ENCODE measurements around the gene HS3ST4.

HS3ST4 gene

GRCh38 chr16:25888868-25889267, 197.1 kb downstream of the HS3ST4 start:
- no peak for DNase-seq (ENCODE audit: low read depth in 3 of 3, low spot score in 1 of 3)

GRCh38 chr16:25893332-25893731, 201.6 kb downstream of the HS3ST4 start:
- no peak for DNase-seq (ENCODE audit: low read depth in 3 of 3, low spot score in 1 of 3)

DNA sequence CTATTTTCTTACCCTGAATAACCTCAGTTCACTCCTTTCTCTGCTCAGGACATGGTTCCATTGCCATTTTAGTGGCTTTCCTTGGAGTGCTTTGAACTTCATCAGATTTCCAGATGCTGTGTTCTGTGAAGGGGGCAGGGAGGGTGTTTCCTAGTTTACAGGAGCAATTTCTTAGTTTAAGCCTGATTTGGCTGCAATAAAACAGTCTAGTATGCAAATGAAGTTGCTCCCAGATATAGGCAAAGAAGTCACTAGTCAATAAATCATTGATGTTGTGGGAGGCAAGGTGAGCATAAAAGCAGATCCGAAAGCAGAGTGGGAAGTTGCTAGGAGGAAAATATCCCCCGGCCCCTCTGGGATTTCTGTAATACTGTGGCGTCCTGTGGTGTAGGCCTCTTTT, 202.3 kb downstream of the HS3ST4 start:
- no peak for DNase-seq (ENCODE audit: low read depth in 3 of 3, low spot score in 1 of 3)

GRCh38 chr16:25895380-25895779, 203.6 kb downstream of the HS3ST4 start:
- DNase-seq (ENCODE audit: low read depth in 3 of 3, low spot score in 1 of 3) = no peak

GRCh38 chr16:25896411-25896810, 204.7 kb downstream of the HS3ST4 start:
- no peak for DNase-seq (ENCODE audit: low read depth in 3 of 3, low spot score in 1 of 3)

- DNase-seq (ENCODE audit: low read depth in 3 of 3, low spot score in 1 of 3) = no peak
Measured at GRCh38 chr16:25897702-25898101, 205.9 kb downstream of the HS3ST4 start.

- no peak for DNase-seq (ENCODE audit: low read depth in 3 of 3, low spot score in 1 of 3)
Measured at GRCh38 chr16:25905810-25906209, 214.1 kb downstream of the HS3ST4 start.

DNA sequence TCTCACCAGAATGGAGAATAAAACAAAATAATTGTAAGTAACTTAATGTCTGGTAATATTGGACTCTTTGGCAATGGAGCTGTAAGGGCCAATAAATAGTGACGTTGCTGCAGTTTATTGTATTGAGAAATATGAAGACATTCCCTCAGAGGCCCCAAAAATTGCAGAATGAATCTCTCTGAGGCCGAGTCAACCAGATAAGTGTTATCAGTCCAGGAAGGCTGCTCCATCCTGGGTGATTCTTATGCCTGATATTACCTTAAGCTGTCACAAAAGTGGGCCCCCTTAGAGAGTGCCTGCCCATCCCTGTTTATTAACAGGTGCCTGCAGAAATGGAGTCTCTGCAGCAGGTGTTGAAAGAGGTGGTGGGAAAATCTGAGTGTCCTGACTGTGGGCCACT, 219.2 kb downstream of the HS3ST4 start:
- no peak for DNase-seq (ENCODE audit: low read depth in 3 of 3, low spot score in 1 of 3)

GRCh38 chr16:25912321-25912720, 220.6 kb downstream of the HS3ST4 start:
- no peak for DNase-seq (ENCODE audit: low read depth in 3 of 3, low spot score in 1 of 3)

GRCh38 chr16:25914357-25914962, 222.7 kb downstream of the HS3ST4 start:
- DNase-seq (ENCODE audit: low read depth in 3 of 3, low spot score in 1 of 3) = no peak

DNA sequence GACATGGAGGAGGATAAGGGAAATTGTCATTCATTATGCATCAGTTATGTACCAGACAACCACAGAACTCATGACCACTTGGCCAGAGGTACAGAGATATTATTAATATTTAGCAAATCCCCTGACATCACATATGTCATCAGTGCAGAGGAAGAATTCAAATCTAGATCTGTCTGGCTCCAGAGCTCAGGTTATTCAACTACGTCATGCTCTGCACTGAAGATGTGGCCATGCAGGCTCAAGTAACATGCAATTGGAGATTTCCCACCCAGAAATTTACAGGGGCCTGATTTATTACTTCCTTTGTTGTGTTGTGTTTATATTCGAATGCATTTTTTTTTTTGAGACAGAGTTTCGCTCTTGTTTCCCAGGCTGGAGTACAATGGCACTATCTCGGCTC, 224.3 kb downstream of the HS3ST4 start:
- DNase-seq (ENCODE audit: low read depth in 3 of 3, low spot score in 1 of 3) = no peak

DNA sequence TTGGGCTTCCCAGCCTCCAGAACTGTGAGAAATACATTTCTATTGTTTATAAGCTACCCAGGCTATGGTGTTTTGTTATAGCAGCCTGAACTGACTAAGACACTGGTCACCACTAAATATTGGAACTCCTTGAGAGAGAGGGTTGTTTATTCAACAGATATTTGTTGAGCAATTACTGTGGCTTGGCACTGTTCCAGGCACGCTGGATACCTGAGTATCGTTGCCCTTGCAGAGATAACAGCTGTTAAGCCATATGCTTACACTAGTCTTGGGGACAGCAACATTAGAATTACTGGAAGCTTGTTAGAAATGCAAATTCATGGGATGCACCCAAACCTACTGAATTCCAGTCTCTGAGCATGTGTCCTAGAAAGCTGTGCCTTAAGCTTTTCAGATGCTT, 230.7 kb downstream of the HS3ST4 start:
- DNase-seq (ENCODE audit: low read depth in 3 of 3, low spot score in 1 of 3) = no peak

DNA sequence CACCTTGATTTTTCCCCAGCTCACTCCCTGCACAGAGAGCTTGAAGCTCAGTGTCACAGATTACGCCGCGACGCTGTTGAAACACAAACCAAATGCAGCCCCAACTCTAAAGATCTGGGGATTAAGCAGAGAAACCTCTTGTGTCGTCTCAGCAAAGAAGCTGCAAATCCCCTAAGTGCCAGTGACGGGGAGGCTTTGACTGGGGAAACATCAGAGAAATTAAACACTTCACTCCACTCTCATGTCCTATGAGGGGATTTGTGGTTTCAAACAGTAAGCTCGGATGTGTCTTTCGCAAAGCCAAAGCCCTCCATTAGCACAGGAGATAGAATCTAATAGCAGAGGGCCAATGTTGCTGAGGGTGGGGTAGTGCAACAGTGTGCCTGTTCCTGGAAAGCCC, 233.7 kb downstream of the HS3ST4 start:
- DNase-seq (ENCODE audit: low read depth in 3 of 3, low spot score in 1 of 3) = no peak

DNA sequence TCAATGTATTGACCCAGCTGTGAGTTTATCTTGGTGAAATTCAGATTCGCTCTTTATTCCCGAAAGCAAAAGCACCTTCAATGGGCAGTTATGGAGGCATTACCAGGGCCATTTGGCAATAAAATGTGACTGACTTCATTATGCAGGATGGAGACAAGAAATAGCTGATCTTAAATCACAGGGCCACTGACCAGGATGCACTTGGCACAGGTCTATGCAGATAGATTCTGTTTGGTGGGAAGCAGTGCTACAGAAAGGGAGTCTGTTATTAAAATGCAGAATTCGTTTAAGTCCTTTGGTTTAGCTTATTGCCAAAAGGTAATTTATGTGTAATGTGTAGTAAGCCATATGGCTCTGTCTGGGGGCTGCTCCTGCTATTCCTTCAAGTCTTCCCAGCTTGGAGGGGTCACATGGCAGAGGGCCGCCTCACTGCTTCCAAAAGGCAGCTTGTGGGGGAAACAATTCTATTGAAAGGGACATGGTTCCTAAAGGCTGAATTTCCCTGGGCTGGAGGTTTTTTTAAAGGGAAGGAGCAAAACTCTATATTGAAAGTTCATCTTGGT, 239.8 kb downstream of the HS3ST4 start:
- no peak for DNase-seq (ENCODE audit: low read depth in 3 of 3, low spot score in 1 of 3)

- no peak for DNase-seq (ENCODE audit: low read depth in 3 of 3, low spot score in 1 of 3)
Measured at GRCh38 chr16:25941800-25942499, 250.2 kb downstream of the HS3ST4 start.

GRCh38 chr16:25950586-25951281, 259.0 kb downstream of the HS3ST4 start:
- no peak for DNase-seq (ENCODE audit: low read depth in 3 of 3, low spot score in 1 of 3)

- no peak for DNase-seq (ENCODE audit: low read depth in 3 of 3, low spot score in 1 of 3)
Measured at GRCh38 chr16:25951999-25952398, 260.2 kb downstream of the HS3ST4 start.

GRCh38 chr16:25952983-25953382, 261.2 kb downstream of the HS3ST4 start:
- DNase-seq (ENCODE audit: low read depth in 3 of 3, low spot score in 1 of 3) = no peak

DNA sequence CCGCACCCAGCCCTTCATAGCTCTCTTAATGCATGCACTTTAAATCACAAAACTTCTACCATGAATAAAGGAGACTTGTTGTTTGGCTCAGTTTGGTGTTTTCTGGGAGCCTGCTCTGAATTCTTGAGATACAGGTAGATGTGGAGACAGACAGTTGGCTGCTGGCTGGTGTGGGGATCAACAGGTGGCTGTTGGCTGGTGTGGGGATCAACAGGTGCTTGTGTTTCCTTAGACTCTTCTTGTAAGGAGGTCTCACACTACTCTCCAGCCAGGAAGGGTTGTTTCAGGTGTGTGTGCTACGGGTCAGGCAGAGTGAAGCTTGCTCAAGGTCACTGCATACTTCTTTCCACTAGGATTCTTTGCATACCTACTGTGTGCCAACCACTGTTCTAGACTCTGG, 265.9 kb downstream of the HS3ST4 start:
- DNase-seq (ENCODE audit: low read depth in 3 of 3, low spot score in 1 of 3) = no peak

DNA sequence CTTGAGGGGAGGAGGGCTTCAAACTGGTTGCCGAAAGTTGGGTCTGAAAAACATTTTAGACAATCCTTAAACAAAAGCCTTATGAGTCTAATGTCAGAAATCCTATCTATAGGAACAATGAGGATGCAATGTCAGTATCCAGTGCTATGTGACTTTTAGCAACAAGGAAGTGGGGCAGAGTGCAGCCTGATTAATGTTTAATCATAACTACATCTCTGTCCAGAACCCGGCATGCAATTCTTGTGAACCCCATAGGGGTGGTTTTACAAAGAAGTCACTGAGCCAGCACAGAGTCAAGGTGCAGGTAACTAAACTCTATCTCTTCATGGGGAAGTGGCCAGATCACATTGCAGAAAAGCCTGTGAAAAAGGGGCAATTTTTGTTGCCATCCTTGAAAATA, 267.5 kb downstream of the HS3ST4 start:
- DNase-seq (ENCODE audit: low read depth in 3 of 3, low spot score in 1 of 3) = no peak

DNA sequence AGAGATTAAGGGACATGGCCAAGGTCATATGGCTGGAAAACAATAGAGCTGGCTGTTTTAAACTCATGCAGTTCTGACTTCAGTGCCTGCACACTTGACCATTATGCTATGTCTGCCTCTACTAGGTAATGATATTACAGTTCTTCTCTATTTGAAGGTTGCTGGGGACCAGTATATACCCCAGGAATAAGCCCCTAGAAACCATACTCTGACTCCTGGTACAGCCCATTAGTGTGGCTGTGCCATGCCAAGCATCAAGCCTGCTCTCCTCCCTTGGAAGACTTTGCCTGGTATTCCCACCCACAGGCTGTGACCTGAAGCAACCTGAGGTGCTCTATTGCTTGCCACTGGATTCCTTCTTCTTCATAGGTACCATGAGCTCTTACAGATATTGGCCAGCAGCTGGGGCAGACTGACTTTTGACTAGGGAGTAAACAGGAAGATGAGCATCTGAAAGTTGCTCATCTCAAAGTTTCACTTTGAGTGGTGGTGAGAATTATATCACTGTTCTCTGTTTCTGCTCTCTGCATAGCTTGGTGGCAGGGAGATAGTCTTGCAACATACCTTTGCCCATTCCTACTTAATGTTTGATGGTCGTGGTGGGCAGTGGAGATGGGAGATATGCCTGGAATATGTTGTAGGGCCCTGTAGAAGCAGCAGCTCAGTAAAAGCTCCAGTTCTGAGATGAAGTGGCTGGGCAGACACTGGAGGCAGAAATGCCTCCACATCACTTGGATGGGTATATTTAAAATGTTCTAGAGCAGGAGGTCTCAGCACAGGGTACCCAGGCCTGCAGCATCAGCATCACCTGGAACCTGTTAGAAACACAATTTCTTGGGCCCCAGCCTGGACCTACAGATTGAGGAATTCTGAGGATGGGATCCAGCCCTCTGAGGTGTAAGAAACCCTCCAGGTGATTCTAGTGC, 274.7 kb downstream of the HS3ST4 start:
- DNase-seq (ENCODE audit: low read depth in 3 of 3, low spot score in 1 of 3) = no peak

Data from stimulated activated CD4-positive, alpha-beta T cell treated with anti-CD3 and anti-CD28 coated beads, TNF-alpha, amount 100 ng/mL, for 1 hour (primary cell).